ENCODE measurements around the gene LRAT. TPM values are rescaled to one million over a fixed set of nuclear protein-coding genes. Genes with fewer than 3 reads are reported as not detected.
"Not testable (repeated sequence)": the region's sequence is repeated elsewhere in the genome, so short reads cannot be mapped to it uniquely, and the experiment has no call there.

LRAT gene
- total RNA-seq, 1 experiment from 2014 or later = 1.7 TPM

DNA sequence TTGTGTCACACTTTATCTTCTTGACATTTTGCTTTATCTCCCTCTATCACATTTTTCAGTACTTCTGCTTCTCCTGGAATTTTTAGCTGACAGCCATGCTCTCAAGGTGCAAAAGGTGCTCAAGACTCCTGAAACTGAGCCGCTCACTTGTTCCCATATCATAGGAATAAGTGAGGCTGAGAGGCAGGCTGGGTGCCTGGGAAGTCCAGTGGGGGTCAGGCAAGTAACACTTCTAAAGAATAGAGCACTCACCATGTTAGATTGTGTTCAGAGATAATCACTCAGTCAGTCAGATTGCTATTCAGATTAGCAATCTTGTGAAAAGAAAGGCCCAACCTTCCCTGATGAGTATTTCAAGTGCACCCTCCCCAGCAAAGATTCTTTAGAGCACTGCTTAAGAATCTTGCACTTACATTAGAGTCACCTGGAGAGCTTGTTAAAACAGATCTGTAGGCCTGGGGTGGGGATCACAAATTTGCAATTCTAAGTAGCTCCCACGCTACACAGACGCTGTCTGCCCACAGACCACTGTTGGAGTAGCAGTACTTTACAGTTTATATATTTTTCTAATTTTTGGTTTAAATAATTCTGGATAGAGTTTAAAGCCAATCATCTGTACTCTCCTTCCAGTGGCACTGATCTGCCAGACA is 23.1 kb upstream of the LRAT start:
- Histone ChIP-seq H3K4me3 (ENCODE audit: low read depth, low read length, poor library complexity, severe bottlenecking) (no peak overlapping the region), H3K27ac (ENCODE audit: low read depth, low read length, poor library complexity, severe bottlenecking) (no peak overlapping the region), H3K27me3 (replicated peaks; ENCODE audit: insufficient read depth, low read depth, low read length, poor library complexity) (no peaks in the 10 kb centered on the region), H3K9me3 (ENCODE audit: low read depth, low read length, poor library complexity, severe bottlenecking) (no peaks in the 10 kb centered on the region), H3K36me3 (ENCODE audit: insufficient read depth, low read length, poor library complexity, severe bottlenecking) (no peaks in the 10 kb centered on the region), H3K4me1 (ENCODE audit: insufficient read depth, low read length, poor library complexity, severe bottlenecking) (peaks cover 24% of the 10 kb centered on the region)
- intact Hi-C loops (cut with micrococcal nuclease; ENCODE audit: unreplicated experiment) = no loop called here
- DNase-seq (ENCODE audit: low spot score) = no peak
- ChIA-PET POLR2A (ENCODE audit: low non-redundant PET) (no interaction called here), CTCF (no interaction called here)
- TF ChIP-seq EZH2 (IDR thresholded peaks at IDR 0.05; ENCODE audit: borderline replicate concordance, low read depth, low read length, poor library complexity, severe bottlenecking) = no peak
- TF ChIP-seq CTCF (conservative IDR thresholded peaks at IDR 0.05; ENCODE audit: low read depth, low read length) = no peak
- no TSS peak for BruUV-seq (replicated peaks)

GRCh38 chr4:154722262-154722661 is 21.5 kb upstream of the LRAT start:
- Histone ChIP-seq H3K36me3 (ENCODE audit: insufficient read depth, low read length, poor library complexity, severe bottlenecking) (no peaks in the 10 kb centered on the region), H3K9me3 (ENCODE audit: low read depth, low read length, poor library complexity, severe bottlenecking) (no peaks in the 10 kb centered on the region), H3K27me3 (replicated peaks; ENCODE audit: insufficient read depth, low read depth, low read length, poor library complexity) (no peaks in the 10 kb centered on the region), H3K4me3 (ENCODE audit: low read depth, low read length, poor library complexity, severe bottlenecking) (no peak overlapping the region), H3K4me1 (ENCODE audit: insufficient read depth, low read length, poor library complexity, severe bottlenecking) (peaks cover 24% of the 10 kb centered on the region), H3K27ac (ENCODE audit: low read depth, low read length, poor library complexity, severe bottlenecking) (no peak overlapping the region)
- TF ChIP-seq EZH2 (IDR thresholded peaks at IDR 0.05; ENCODE audit: borderline replicate concordance, low read depth, low read length, poor library complexity, severe bottlenecking) (no peak), CTCF (conservative IDR thresholded peaks at IDR 0.05; ENCODE audit: low read depth, low read length) (no peak)
- no TSS peak for BruUV-seq (replicated peaks)
- CTCF ChIA-PET = no interaction called here
- intact Hi-C loops (cut with micrococcal nuclease; ENCODE audit: unreplicated experiment) = no loop called here
- POLR2A ChIA-PET (ENCODE audit: low non-redundant PET) = no interaction called here
- no peak for DNase-seq (ENCODE audit: low spot score)

GRCh38 chr4:154723601-154724000 is 20.2 kb upstream of the LRAT start:
- H3K27ac ChIP-seq (ENCODE audit: low read depth, low read length, poor library complexity, severe bottlenecking); H3K27me3 ChIP-seq (replicated peaks; ENCODE audit: insufficient read depth, low read depth, low read length, poor library complexity); CTCF ChIA-PET; DNase-seq (ENCODE audit: low spot score); intact Hi-C loops (cut with micrococcal nuclease; ENCODE audit: unreplicated experiment); H3K36me3 ChIP-seq (ENCODE audit: insufficient read depth, low read length, poor library complexity, severe bottlenecking); H3K9me3 ChIP-seq (ENCODE audit: low read depth, low read length, poor library complexity, severe bottlenecking); POLR2A ChIA-PET (ENCODE audit: low non-redundant PET); H3K4me3 ChIP-seq (ENCODE audit: low read depth, low read length, poor library complexity, severe bottlenecking); BruUV-seq (replicated peaks): not testable (repeated sequence)
- peaks cover 16% of the 10 kb centered on the region for H3K4me1 ChIP-seq (ENCODE audit: insufficient read depth, low read length, poor library complexity, severe bottlenecking)

DNA sequence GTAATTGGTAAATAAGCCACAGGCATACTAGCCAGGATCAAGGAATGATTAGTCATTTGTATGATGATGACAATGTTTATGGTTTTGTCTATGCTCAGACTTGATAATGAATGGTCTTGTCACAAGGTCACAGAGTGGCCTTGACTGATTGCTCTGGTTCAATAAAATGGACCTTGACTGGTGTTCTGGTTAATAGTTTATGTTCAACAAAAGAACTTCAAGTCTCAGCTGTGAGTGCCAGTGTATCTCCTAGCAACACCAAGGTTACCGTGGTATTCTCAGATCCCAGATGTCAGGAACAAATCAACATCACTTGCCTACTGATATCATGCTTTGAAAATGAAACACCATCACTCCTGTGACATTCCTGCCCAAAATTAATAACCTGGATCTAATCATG is 16.3 kb upstream of the LRAT start:
- no peak for DNase-seq (ENCODE audit: low spot score)
- POLR2A ChIA-PET (ENCODE audit: low non-redundant PET) = no interaction called here
- Histone ChIP-seq H3K36me3 (ENCODE audit: insufficient read depth, low read length, poor library complexity, severe bottlenecking) (no peaks in the 10 kb centered on the region), H3K4me3 (ENCODE audit: low read depth, low read length, poor library complexity, severe bottlenecking) (no peak overlapping the region), H3K27ac (ENCODE audit: low read depth, low read length, poor library complexity, severe bottlenecking) (no peak overlapping the region), H3K9me3 (ENCODE audit: low read depth, low read length, poor library complexity, severe bottlenecking) (no peaks in the 10 kb centered on the region), H3K27me3 (replicated peaks; ENCODE audit: insufficient read depth, low read depth, low read length, poor library complexity) (no peaks in the 10 kb centered on the region), H3K4me1 (ENCODE audit: insufficient read depth, low read length, poor library complexity, severe bottlenecking) (no peaks in the 10 kb centered on the region)
- CTCF ChIA-PET = no interaction called here
- BruUV-seq (replicated peaks) = no TSS peak
- TF ChIP-seq EZH2 (IDR thresholded peaks at IDR 0.05; ENCODE audit: borderline replicate concordance, low read depth, low read length, poor library complexity, severe bottlenecking) (no peak), CTCF (conservative IDR thresholded peaks at IDR 0.05; ENCODE audit: low read depth, low read length) (no peak)
- intact Hi-C loops (cut with micrococcal nuclease; ENCODE audit: unreplicated experiment) = no loop called here
